DOHH2 (cell line): ENCODE results near the gene QDPR.

Experiments used
- EZH2phosphoT487 ChIP-seq: fragments of 200-600 bp; sonication (generic); IDR thresholded peaks from 2 replicates; pipeline ENCODE4 v1.6.1; 2017; ENCODE audit warnings: borderline replicate concordance, mild to moderate bottlenecking, antibody characterized with exemption, low read length, moderate library complexity, mixed read lengths
- TF ChIP-seq, protein P1 (sequence below): fragments of 200-600 bp; sonication (generic); IDR thresholded peaks from one replicate; pipeline ENCODE4 v1.5.1; 2014; ENCODE audit warnings: antibody characterized with exemption, mild to moderate bottlenecking, low read depth, low read length; ENCODE audit not compliant: poor library complexity, severe bottlenecking

DNA sequence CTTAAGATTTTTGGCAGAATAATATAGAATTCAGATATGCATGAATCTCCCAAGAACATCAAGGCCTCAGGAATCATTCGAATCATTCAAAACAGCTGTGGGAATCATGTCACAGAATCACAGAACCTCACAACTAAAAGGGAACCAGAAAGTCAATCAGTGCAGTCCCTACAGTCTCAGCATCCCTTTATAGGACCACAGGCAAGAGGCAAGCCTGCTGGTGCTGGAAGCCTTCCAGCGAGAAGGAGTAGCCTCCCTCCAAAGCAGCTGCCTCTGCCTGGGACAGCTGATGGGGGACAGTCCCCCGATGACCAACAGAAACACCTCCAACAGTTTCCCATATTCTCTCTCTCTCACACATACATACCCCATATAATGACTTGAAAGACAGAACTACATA lies 20.7 kb downstream of the QDPR start:
- TF ChIP-seq, protein P1, sequence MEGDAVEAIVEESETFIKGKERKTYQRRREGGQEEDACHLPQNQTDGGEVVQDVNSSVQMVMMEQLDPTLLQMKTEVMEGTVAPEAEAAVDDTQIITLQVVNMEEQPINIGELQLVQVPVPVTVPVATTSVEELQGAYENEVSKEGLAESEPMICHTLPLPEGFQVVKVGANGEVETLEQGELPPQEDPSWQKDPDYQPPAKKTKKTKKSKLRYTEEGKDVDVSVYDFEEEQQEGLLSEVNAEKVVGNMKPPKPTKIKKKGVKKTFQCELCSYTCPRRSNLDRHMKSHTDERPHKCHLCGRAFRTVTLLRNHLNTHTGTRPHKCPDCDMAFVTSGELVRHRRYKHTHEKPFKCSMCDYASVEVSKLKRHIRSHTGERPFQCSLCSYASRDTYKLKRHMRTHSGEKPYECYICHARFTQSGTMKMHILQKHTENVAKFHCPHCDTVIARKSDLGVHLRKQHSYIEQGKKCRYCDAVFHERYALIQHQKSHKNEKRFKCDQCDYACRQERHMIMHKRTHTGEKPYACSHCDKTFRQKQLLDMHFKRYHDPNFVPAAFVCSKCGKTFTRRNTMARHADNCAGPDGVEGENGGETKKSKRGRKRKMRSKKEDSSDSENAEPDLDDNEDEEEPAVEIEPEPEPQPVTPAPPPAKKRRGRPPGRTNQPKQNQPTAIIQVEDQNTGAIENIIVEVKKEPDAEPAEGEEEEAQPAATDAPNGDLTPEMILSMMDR = no peak
- no peak for TF ChIP-seq EZH2phosphoT487
